Lung (tissue), 12 donors: ENCODE data around the gene ELOB. TPM values are rescaled to one million over a fixed set of nuclear protein-coding genes. Genes with fewer than 3 reads are reported as not detected.

Experiments
- ATAC-seq: fragments of 200-7000 bp; cut with Tn5 transposase; one replicate; pipeline ENCODE4 v1.9.1; 2020; ENCODE audit warnings: moderate number of reproducible peaks; ENCODE audit not compliant: insufficient read depth, low FRiP score
- DNase-seq, 3 donors: peaks; one replicate each; pipeline ENCODE4 v3.0.0-alpha.2; 2013 to 2017
- H3K27ac ChIP-seq, 2 donors: one replicate each; pipeline ENCODE4 v1.5.1; 2013; ENCODE audit warnings: mild to moderate bottlenecking in 2 of 2, moderate library complexity in 2 of 2, control low read depth in 1 of 2, inconsistent platforms in 1 of 2, low read depth in 1 of 2, low read length in 1 of 2
- H3K27me3 ChIP-seq, 3 donors: one replicate each; pipeline ENCODE4 v1.5.1; 2013; ENCODE audit warnings: low read length in 2 of 3; ENCODE audit not compliant: control insufficient read depth in 3 of 3, insufficient read depth in 3 of 3
- H3K36me3 ChIP-seq, 4 donors: one replicate each; pipeline ENCODE4 v1.5.1; 2013; ENCODE audit warnings: low read length in 4 of 4, mild to moderate bottlenecking in 1 of 4, moderate library complexity in 1 of 4; ENCODE audit not compliant: control insufficient read depth in 4 of 4, insufficient read depth in 4 of 4
- H3K4me1 ChIP-seq, 5 donors: one replicate each; pipeline ENCODE4 v1.5.1; 2013; ENCODE audit warnings: low read length in 5 of 5, mild to moderate bottlenecking in 2 of 5, moderate library complexity in 1 of 5; ENCODE audit not compliant: control insufficient read depth in 5 of 5, insufficient read depth in 5 of 5
- H3K4me3 ChIP-seq: one replicate; pipeline ENCODE4 v1.5.1; 2013; ENCODE audit warnings: mild to moderate bottlenecking, control low read depth, moderate library complexity
- H3K9ac ChIP-seq, 2 donors: one replicate each; pipeline ENCODE4 v1.5.1; 2013; ENCODE audit warnings: low read length in 2 of 2, control low read depth in 1 of 2; ENCODE audit not compliant: insufficient read depth in 1 of 2
- H3K9me3 ChIP-seq, 4 donors: one replicate each; pipeline ENCODE4 v1.5.1; 2013; ENCODE audit warnings: low read length in 3 of 4, mild to moderate bottlenecking in 1 of 4, moderate library complexity in 1 of 4; ENCODE audit not compliant: control insufficient read depth in 4 of 4, insufficient read depth in 3 of 4
- WGBS, 2 donors: extraction: QIAGEN DNeasy Blood & Tissue Kit; methylation state at CpG; one replicate each; pipeline ENCODE4 v1.1.7; 2013; 5-methylcytosine and 5-hydroxymethylcytosine counted together
- polyA plus RNA-seq, 2 donors: library from polyadenylated mRNA; stranded (reverse); fragments of 200-250 nt; gene quantifications; one replicate each; pipeline ENCODE4 v1.2.1, GENCODE V29; 2013
- total RNA-seq, 2 donors: library from RNA; depleted of rRNA in 1 of 2; stranded (reverse); fragments of >200 nt in 1 of 2; gene quantifications; one replicate each; pipeline ENCODE4 v1.2.1, GENCODE V29; 2014 to 2021
- TF ChIP-seq, protein P1 (sequence below): IDR thresholded peaks from 2 replicates; pipeline ENCODE4 v1.5.1; 2012; ENCODE audit warnings: mild to moderate bottlenecking; ENCODE audit errors: control extremely low read depth, extremely low read depth
- donor health status: control.
- donor health status: control.
- donor health status: Bipolar disorder and iron deficiency.
- donor health status: healthy.
- donor health status: DM: yes; HTN: yes; CAD: no.

The ELOB gene
- total and polyA plus RNA-seq, 4 donors: 87.0 to 740 (median 346) TPM

DNA sequence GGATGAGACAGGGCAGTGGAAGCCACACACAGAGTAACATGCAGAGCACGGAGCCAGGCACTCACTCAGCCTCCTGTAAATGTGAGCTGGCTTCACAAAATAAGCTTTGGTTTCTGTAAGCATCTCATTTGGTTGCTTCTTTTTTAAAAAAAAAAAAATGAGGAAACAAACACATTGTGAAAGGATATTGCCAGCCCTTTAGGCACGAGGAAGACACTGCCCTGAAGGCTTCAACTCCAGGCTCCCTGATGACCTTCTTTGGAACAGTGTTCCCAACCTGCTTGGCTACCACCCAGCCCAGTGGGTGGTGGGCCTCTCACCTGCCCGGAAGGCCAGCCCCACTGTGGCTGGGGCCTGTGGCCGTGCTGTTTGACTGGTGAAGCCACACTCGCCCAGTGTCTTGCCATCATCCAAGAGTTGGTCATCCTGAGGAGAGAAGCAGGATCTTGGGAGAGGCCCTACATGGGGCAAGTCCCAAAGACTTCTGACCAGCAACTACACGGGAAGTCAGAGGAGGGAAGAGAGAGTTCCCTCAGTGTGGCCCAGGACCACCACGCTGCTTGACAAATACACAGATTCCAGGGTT is 1.9 kb downstream of the ELOB start:
- Histone ChIP-seq H3K27ac (no peak overlapping the region), H3K9ac (no peak overlapping the region), H3K36me3 (peaks cover 8 to 38% (median 28%) of the 10 kb centered on the region in 4 donors), H3K4me1 (peaks cover 2 to 18% (median 12%) of the 10 kb centered on the region in 5 donors), H3K4me3 (no peak overlapping the region), H3K9me3 (no peaks in the 10 kb centered on the region), H3K27me3 (no peaks in the 10 kb centered on the region)
- DNase-seq (no peak), ATAC-seq (no peak)
- 82 to 83% methylated on average over 7 of the region's 7 CpGs for WGBS, 2 donors
- TF ChIP-seq, protein P1, sequence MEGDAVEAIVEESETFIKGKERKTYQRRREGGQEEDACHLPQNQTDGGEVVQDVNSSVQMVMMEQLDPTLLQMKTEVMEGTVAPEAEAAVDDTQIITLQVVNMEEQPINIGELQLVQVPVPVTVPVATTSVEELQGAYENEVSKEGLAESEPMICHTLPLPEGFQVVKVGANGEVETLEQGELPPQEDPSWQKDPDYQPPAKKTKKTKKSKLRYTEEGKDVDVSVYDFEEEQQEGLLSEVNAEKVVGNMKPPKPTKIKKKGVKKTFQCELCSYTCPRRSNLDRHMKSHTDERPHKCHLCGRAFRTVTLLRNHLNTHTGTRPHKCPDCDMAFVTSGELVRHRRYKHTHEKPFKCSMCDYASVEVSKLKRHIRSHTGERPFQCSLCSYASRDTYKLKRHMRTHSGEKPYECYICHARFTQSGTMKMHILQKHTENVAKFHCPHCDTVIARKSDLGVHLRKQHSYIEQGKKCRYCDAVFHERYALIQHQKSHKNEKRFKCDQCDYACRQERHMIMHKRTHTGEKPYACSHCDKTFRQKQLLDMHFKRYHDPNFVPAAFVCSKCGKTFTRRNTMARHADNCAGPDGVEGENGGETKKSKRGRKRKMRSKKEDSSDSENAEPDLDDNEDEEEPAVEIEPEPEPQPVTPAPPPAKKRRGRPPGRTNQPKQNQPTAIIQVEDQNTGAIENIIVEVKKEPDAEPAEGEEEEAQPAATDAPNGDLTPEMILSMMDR: no peak

DNA sequence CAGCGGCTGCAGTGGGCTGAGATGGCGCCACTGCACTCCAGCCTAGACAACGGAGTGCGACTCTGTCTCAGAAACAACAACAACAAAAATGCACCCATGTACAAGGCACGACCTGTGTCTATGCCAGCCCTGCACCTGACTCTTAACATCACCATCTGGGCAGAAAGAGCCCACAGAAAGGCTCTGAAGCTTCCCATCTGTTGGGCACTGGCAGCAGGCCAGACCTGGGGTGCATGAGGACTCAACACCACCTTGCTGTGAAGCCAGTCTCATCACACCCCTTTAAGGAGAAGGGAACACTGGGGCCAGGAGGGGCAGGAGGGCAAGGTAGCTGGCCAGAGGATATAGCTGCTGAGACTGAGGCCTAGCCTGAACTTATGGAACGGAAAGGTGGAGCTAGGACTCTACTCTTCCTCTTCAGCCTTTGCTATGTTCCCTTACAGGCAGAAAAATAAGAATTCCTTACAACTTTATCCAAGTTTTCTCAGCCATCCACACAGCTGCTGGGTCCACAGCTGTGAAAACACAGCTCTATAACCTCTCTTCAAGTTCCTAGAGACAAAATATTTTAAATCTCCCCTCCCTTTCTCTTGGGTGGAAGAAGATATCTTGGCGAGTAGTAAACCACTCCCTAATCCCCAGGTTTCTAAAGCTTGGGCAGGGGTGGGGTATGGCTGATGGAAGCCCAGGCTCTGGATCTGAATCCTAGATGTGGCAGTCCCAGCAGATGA is 2.8 kb downstream of the ELOB start:
- TF ChIP-seq, protein P1: no peak
- Histone ChIP-seq H3K9ac (no peak overlapping the region), H3K27ac (no peak overlapping the region), H3K36me3 (peaks cover 12 to 47% (median 36%) of the 10 kb centered on the region in 4 donors), H3K4me3 (no peak overlapping the region), H3K9me3 (no peaks in the 10 kb centered on the region), H3K27me3 (no peaks in the 10 kb centered on the region), H3K4me1 (peaks cover 2 to 18% (median 12%) of the 10 kb centered on the region in 5 donors)
- WGBS, 2 donors: 80 to 81% methylated on average over 7 of the region's 7 CpGs
- ATAC-seq (no peak), DNase-seq (no peak)

DNA sequence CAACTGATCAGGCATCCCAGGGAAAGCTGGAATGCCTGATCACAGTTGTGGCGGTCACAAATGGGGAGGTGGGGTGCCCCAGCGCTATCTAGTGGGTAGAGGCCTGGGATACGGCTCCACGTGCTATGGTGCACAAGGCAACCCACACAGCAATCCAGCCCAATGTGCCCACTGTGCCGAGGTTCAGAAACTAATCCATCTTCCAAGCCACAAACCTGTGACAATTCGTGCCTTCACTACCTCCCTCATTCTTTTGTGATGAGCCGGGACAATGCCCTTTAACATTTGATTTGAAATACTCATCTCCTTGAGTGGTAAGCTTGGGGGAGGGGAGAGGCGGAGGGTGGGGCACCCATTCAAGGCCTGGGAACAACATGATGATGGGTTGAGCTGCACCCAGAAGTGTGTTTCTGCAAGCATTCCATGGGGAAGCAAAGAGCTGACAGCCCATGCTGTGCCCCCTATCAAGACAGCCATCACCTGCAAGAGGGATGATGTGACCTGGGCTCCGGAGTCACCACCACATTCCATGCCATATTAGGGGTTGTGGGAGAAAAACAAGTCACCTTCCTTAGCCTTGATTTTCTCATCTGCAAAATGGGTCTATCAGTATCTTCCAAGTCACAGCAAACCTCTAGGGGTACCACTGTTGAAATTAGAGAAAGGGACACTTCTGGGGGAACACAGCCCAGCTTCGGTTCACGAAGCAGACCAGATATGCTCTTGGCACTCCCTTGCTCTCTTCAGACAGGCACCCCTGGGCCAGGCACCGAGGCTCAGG is 3.7 kb downstream of the ELOB start:
- ATAC-seq (no peak), DNase-seq (no peak)
- Histone ChIP-seq H3K9me3 (no peaks in the 10 kb centered on the region), H3K27me3 (no peaks in the 10 kb centered on the region), H3K36me3 (peaks cover 16 to 56% (median 45%) of the 10 kb centered on the region in 4 donors), H3K9ac (no peak overlapping the region), H3K27ac (no peak overlapping the region), H3K4me3 (no peak overlapping the region), H3K4me1 (peaks cover 2 to 16% (median 8%) of the 10 kb centered on the region in 5 donors)
- TF ChIP-seq, protein P1: no peak
- 87 to 88% methylated on average over 12 of the region's 12 CpGs for WGBS, 2 donors
